Measurements from ENCODE around the gene FMO1.

The FMO1 gene

GRCh38 chr1:171311771-171312558, 63.7 kb downstream of the FMO1 start:
- Histone ChIP-seq H3K4me1 (peaks cover 0 to 16% (median 1%) of the 10 kb centered on the region in 10 experiments; a peak in 4 of 20 replicates), H3K9me3 (replicated peaks in 1 of 11) (peaks cover 0 to 9% (median 7%) of the 10 kb centered on the region in 11 experiments; a peak in 9 of 22 replicates), H3K27me3 (no peaks in the 10 kb centered on the region), H3K27ac (no peak overlapping the region), H3K4me2 (no peak overlapping the region), H3K9ac (no peak overlapping the region), H4K20me1 (no peaks in the 10 kb centered on the region), H3K36me3 (no peaks in the 10 kb centered on the region), H3K4me3 (no peak overlapping the region)
- peak; percentile 31 to 89 (median 67); a peak in 13 of 22 replicates for TF ChIP-seq Cebpa-rat (IDR thresholded peaks at IDR 0.05)

GRCh38 chr1:171313319-171313834, 65.1 kb downstream of the FMO1 start:
- peaks cover 0 to 16% (median 1%) of the 10 kb centered on the region in 10 experiments; a peak in 4 of 20 replicates for H3K4me1 ChIP-seq
- no peak overlapping the region for H3K4me3 ChIP-seq
- peak overlapping the region in 6 of 11 experiments; percentile 0 to 34 (median 8); a peak in 6 of 22 replicates for H3K4me2 ChIP-seq
- no peaks in the 10 kb centered on the region for H3K27me3 ChIP-seq
- TF ChIP-seq Cebpa-rat (IDR thresholded peaks at IDR 0.05): no peak
- H4K20me1 ChIP-seq: no peaks in the 10 kb centered on the region
- H3K36me3 ChIP-seq: no peaks in the 10 kb centered on the region
- peak overlapping the region in 1 of 11 experiments; percentile 23; a peak in 1 of 22 replicates for H3K9ac ChIP-seq
- peak overlapping the region in 1 of 11 experiments; percentile 22; a peak in 1 of 22 replicates for H3K27ac ChIP-seq
- H3K9me3 ChIP-seq (replicated peaks in 1 of 11): peaks cover 0 to 9% (median 7%) of the 10 kb centered on the region in 11 experiments; a peak in 9 of 22 replicates

GRCh38 chr1:171313835-171314320, 65.6 kb downstream of the FMO1 start, which contains the start of gene FMO4:
FMO4 (plus strand) TSS chr1:171314183; CDS start chr1:171319826, 5,643 bp downstream.
- H3K4me3 ChIP-seq: peak within 1 kb of the TSS in 3 of 10 experiments; percentile 30 to 45 (median 43); a peak in 6 of 20 replicates
- H4K20me1 ChIP-seq: no peaks in the 10 kb centered on the region
- peaks cover 0 to 16% (median 1%) of the 10 kb centered on the region in 10 experiments; a peak in 4 of 20 replicates for H3K4me1 ChIP-seq
- no peaks in the 10 kb centered on the region for H3K36me3 ChIP-seq
- H3K27me3 ChIP-seq: no peaks in the 10 kb centered on the region
- peaks cover 0 to 13% (median 7%) of the 10 kb centered on the region in 11 experiments; a peak in 16 of 22 replicates for H3K9me3 ChIP-seq (replicated peaks in 1 of 11)
- H3K4me2 ChIP-seq: peak within 1 kb of the TSS in 8 of 11 experiments; percentile 0 to 55 (median 18); a peak in 9 of 22 replicates
- no peak for TF ChIP-seq Cebpa-rat (IDR thresholded peaks at IDR 0.05)
- peak within 1 kb of the TSS in 5 of 11 experiments; percentile 27 to 75 (median 53); a peak in 9 of 22 replicates for H3K9ac ChIP-seq
- H3K27ac ChIP-seq: peak within 1 kb of the TSS in 8 of 11 experiments; percentile 5 to 77 (median 52); a peak in 12 of 22 replicates

- Histone ChIP-seq H3K27ac (no peak overlapping the region), H3K9me3 (replicated peaks in 1 of 11) (peaks cover 0 to 8% (median 5%) of the 10 kb centered on the region in 11 experiments; a peak in 15 of 22 replicates), H4K20me1 (no peaks in the 10 kb centered on the region), H3K27me3 (no peaks in the 10 kb centered on the region), H3K4me3 (no peak overlapping the region), H3K4me2 (no peak overlapping the region), H3K36me3 (no peaks in the 10 kb centered on the region), H3K4me1 (no peaks in the 10 kb centered on the region), H3K9ac (no peak overlapping the region)
- TF ChIP-seq Cebpa-rat (IDR thresholded peaks at IDR 0.05): no peak
Measured at GRCh38 chr1:171329251-171329650, 81.0 kb downstream of the FMO1 start.

- Histone ChIP-seq H3K4me1 (no peaks in the 10 kb centered on the region), H3K4me3 (no peak overlapping the region), H4K20me1 (no peaks in the 10 kb centered on the region), H3K4me2 (no peak overlapping the region), H3K9ac (no peak overlapping the region), H3K9me3 (replicated peaks in 1 of 11) (peaks cover 0 to 8% (median 5%) of the 10 kb centered on the region in 11 experiments; a peak in 15 of 22 replicates), H3K27me3 (no peaks in the 10 kb centered on the region), H3K36me3 (no peaks in the 10 kb centered on the region), H3K27ac (no peak overlapping the region)
- no peak for TF ChIP-seq Cebpa-rat (IDR thresholded peaks at IDR 0.05)
Measured at GRCh38 chr1:171334024-171334640, 85.8 kb downstream of the FMO1 start.
